ENCODE data around the gene ERFE. TPM values are rescaled to one million over a fixed set of nuclear protein-coding genes. Genes with fewer than 3 reads are reported as not detected.

ERFE gene
- total and polyA plus RNA-seq, 2 of the 13 experiments (the other 11 are each of a cell fraction or from before 2014, with no cell fraction given): 0.09 TPM; not detected in 1

DNA sequence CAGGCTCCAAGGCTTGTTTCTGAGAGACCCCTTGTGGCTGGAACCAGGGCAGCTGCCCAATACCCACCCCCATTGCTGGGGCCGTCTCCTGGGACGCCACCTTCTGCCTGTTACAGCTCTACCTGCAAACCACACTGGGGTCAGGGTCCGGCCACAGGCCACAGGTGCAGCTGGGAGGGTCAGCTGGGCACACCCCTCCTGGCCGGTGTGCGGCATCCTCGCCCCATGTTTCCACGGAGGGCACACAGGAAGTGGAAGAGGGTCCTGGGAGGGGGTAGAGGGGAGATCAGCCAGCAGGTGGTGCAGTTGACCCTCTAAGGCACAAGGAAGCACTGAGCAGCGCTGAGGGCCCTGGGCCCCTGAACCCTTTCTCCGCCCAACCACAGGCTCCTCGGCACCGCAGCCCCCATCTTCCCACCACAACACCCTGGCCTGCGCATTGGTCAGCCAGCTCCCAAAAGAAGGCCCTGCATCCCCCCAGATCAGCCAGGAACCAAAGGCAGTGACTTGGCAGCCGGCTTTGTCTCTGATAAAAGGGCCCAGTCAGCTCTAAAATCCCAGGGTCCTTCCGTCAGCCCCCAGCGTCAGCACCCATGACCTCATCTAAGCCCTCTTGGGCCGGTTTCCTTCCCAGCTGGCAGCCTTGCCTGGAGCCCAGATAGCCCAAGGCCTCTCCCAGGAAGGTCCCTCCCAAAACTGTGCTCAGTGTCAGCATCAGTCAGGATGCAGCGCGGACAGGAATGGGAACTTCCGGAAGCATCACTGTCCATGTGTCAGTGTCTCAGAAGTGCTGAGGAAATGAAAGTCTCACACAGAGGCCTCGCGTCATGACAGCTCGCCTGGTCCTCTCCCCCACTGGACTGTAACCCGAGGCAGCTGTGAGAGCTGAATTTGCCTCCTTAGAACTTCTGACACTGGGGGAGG, 1.7 kb downstream of the ERFE start (continued):
- TF ChIP-seq, protein P1, sequence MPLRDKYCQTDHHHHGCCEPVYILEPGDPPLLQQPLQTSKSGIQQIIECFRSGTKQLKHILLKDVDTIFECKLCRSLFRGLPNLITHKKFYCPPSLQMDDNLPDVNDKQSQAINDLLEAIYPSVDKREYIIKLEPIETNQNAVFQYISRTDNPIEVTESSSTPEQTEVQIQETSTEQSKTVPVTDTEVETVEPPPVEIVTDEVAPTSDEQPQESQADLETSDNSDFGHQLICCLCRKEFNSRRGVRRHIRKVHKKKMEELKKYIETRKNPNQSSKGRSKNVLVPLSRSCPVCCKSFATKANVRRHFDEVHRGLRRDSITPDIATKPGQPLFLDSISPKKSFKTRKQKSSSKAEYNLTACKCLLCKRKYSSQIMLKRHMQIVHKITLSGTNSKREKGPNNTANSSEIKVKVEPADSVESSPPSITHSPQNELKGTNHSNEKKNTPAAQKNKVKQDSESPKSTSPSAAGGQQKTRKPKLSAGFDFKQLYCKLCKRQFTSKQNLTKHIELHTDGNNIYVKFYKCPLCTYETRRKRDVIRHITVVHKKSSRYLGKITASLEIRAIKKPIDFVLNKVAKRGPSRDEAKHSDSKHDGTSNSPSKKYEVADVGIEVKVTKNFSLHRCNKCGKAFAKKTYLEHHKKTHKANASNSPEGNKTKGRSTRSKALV (CRISPR knock-in tag; IDR thresholded peaks at IDR 0.05): 0 out of 2 replicates have a peak, but pooled peaks have one; percentile 53
- TF ChIP-seq ZBTB3 (CRISPR knock-in tag; IDR thresholded peaks at IDR 0.05; ENCODE audit: borderline replicate concordance, low read depth) (no peak), RAD21 (CRISPR knock-in tag; IDR thresholded peaks at IDR 0.05) (0 out of 2 replicates have a peak, but pooled peaks have one; percentile 33), ZNF329 (CRISPR knock-in tag; IDR thresholded peaks at IDR 0.05; ENCODE audit: low read depth) (peak; percentile 86; the same call in 1 of the 2 replicates), TOPORS (CRISPR knock-in tag; IDR thresholded peaks at IDR 0.05) (no peak), ZEB1 (IDR thresholded peaks at IDR 0.05; ENCODE audit: insufficient replicate concordance, low read depth) (peak; percentile 56), SRSF1 (optimal IDR thresholded peaks at IDR 0.05; ENCODE audit: low read depth, low read length) (no peak), ZFP90 (CRISPR knock-in tag; IDR thresholded peaks at IDR 0.05; ENCODE audit: borderline replicate concordance) (0 out of 2 replicates have a peak, but pooled peaks have one; percentile 59), HMGXB4 (CRISPR knock-in tag; IDR thresholded peaks at IDR 0.05; ENCODE audit: borderline replicate concordance in 1 of 2, low read depth in 1 of 2) (peak in 1 of 2 experiments; percentile 62; a peak in 1 of 4 replicates), HNF4A (CRISPR knock-in tag; IDR thresholded peaks at IDR 0.05) (peak; percentile 56), HNRNPL (IDR thresholded peaks at IDR 0.05; ENCODE audit: low read depth, low read length) (peak; percentile 88; the same call in 1 of the 2 replicates)
- TF ChIP-seq, protein P2, sequence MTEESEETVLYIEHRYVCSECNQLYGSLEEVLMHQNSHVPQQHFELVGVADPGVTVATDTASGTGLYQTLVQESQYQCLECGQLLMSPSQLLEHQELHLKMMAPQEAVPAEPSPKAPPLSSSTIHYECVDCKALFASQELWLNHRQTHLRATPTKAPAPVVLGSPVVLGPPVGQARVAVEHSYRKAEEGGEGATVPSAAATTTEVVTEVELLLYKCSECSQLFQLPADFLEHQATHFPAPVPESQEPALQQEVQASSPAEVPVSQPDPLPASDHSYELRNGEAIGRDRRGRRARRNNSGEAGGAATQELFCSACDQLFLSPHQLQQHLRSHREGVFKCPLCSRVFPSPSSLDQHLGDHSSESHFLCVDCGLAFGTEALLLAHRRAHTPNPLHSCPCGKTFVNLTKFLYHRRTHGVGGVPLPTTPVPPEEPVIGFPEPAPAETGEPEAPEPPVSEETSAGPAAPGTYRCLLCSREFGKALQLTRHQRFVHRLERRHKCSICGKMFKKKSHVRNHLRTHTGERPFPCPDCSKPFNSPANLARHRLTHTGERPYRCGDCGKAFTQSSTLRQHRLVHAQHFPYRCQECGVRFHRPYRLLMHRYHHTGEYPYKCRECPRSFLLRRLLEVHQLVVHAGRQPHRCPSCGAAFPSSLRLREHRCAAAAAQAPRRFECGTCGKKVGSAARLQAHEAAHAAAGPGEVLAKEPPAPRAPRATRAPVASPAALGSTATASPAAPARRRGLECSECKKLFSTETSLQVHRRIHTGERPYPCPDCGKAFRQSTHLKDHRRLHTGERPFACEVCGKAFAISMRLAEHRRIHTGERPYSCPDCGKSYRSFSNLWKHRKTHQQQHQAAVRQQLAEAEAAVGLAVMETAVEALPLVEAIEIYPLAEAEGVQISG (CRISPR knock-in tag; IDR thresholded peaks at IDR 0.05): peak; percentile 34; the same call in 1 of the 2 replicates
- TF ChIP-seq, protein P3, sequence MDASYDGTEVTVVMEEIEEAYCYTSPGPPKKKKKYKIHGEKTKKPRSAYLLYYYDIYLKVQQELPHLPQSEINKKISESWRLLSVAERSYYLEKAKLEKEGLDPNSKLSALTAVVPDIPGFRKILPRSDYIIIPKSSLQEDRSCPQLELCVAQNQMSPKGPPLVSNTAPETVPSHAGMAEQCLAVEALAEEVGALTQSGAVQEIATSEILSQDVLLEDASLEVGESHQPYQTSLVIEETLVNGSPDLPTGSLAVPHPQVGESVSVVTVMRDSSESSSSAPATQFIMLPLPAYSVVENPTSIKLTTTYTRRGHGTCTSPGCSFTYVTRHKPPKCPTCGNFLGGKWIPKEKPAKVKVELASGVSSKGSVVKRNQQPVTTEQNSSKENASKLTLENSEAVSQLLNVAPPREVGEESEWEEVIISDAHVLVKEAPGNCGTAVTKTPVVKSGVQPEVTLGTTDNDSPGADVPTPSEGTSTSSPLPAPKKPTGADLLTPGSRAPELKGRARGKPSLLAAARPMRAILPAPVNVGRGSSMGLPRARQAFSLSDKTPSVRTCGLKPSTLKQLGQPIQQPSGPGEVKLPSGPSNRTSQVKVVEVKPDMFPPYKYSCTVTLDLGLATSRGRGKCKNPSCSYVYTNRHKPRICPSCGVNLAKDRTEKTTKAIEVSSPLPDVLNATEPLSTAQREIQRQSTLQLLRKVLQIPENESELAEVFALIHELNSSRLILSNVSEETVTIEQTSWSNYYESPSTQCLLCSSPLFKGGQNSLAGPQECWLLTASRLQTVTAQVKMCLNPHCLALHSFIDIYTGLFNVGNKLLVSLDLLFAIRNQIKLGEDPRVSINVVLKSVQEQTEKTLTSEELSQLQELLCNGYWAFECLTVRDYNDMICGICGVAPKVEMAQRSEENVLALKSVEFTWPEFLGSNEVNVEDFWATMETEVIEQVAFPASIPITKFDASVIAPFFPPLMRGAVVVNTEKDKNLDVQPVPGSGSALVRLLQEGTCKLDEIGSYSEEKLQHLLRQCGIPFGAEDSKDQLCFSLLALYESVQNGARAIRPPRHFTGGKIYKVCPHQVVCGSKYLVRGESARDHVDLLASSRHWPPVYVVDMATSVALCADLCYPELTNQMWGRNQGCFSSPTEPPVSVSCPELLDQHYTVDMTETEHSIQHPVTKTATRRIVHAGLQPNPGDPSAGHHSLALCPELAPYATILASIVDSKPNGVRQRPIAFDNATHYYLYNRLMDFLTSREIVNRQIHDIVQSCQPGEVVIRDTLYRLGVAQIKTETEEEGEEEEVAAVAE (CRISPR knock-in tag; IDR thresholded peaks at IDR 0.05; ENCODE audit: borderline replicate concordance): no peak

All from HepG2 (cell line).